ENCODE data around the gene SCN4A.

DNA sequence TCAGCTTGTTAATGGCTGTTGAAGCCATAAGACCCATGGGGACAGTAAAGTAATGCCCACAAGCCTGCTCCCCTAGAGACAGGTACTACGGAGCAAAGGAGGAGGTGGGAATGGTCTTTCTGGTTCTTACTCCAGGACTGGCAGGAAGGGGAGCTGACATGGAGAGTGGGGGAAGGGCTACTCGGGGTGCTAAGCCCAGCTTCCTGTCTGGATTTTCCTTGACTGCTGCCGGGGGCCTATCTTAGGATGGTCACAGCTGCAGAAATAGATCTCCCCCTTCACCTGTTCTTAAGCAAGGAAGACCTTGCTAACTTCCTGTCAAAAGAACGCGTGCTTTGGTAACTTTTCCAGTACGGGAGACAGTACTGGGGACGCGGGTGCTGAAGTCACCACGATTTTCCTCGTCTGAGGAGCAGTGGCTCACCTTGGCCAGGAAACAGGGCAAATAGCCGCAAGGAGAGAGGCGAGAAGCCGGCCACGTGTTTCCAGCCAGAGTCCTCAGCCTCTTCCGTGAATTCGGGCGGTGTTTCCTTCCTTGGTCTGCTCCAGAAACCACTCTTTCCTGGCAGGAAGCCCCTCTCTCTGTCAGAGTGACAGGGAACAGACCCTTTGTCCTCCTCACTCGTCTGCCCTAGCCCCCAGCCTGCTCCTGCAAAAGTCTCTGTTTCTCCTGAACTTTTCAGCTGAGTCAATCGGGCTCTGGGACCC, 24.8 kb upstream of the SCN4A start:
- TF ChIP-seq POLR2A (IDR thresholded peaks at IDR 0.05): no peak
- TF ChIP-seq, protein P1, sequence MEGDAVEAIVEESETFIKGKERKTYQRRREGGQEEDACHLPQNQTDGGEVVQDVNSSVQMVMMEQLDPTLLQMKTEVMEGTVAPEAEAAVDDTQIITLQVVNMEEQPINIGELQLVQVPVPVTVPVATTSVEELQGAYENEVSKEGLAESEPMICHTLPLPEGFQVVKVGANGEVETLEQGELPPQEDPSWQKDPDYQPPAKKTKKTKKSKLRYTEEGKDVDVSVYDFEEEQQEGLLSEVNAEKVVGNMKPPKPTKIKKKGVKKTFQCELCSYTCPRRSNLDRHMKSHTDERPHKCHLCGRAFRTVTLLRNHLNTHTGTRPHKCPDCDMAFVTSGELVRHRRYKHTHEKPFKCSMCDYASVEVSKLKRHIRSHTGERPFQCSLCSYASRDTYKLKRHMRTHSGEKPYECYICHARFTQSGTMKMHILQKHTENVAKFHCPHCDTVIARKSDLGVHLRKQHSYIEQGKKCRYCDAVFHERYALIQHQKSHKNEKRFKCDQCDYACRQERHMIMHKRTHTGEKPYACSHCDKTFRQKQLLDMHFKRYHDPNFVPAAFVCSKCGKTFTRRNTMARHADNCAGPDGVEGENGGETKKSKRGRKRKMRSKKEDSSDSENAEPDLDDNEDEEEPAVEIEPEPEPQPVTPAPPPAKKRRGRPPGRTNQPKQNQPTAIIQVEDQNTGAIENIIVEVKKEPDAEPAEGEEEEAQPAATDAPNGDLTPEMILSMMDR (IDR thresholded peaks at IDR 0.05): no peak

All from Peyer's patch (tissue), 4 donors.